Suppressor macrophage (primary cell): ENCODE measurements around the gene FAM76A.
"Not testable (repeated sequence)": the region's sequence is repeated elsewhere in the genome, so short reads cannot be mapped to it uniquely, and the experiment has no call there.

Experiments
- DNase-seq, 4 experiments: peaks; one replicate each; pipeline ENCODE4 v3.0.0-alpha.2; 2020 to 2022

The FAM76A gene

GRCh38 chr1:27779122-27779521 lies 53.4 kb downstream of the FAM76A start:
- DNase-seq = peak in 2 of 4 experiments; percentile 40 to 45

DNA sequence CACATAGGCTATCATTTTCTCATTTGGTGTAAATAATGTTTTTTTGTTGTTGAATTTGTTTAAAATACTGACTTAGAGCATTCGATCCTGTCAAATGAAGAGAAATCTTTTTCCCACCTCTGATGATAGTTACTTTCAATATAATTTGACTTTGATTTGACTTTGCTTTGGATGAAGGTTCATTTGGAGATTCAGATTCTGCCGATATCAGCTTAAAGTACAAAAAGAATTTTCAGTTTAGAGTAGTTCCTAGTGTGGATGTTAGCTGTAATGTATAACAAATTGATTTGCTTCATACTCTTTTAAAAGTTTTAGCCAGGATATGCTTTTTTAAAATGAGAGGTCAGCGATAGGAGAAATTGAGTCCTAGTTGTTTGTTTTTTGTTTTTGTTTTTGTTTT lies 57.2 kb downstream of the FAM76A start:
- no peak for DNase-seq

DNA sequence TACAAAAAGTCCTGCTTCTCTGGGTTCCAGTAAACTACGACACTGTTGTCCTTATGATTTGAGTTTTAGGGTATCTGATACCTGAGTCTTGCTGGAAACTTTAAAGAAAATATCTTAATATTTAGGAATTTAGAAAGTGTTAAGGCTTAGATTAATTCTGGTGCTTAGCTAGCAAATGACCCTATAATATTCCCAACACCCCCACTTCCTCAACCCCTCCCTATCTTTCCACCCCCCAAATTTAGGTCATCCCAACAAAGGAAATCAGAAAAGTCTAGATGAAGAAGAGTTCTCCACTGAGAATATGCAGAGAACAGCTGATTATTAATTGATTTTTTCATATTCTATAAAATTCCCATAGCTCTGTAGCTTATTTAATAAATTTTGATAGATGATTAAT lies 58.9 kb downstream of the FAM76A start:
- no peak for DNase-seq

DNA sequence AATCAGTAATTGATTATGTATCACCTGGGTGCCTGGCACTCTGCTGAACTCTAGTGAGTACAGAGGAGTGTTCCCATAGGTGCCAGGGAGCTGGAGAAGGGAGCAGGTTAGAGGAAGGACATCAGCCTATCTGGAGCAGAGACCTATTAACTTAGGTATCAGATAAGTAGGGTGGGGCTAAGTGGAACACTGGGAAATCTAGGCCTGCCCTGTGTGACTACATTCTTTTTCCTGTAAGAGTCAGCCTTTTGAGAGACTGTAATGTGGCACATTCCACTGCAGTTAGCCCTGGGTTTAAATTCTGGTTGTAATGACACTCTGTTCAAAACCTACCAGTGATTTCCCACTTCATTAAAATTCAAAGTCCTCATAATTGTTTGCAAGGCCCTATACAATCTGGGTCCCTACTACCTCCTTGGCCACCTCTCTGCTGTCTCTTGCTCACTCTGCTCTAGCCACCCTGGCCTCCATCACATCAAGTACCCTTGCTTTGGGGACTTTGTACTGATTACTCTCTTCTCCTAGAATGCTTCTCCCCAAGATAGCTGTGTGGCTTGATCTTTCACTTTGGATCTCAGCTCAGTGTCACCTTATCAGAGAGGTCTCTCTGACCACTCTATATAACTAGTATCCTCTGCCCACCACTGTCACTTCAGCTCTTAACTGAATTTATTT lies 60.2 kb downstream of the FAM76A start:
- no peak for DNase-seq

GRCh38 chr1:27787895-27788294 lies 62.1 kb downstream of the FAM76A start:
- peak in 3 of 4 experiments; percentile 7 to 51 (median 36) for DNase-seq

- peak; percentile 50 to 81 (median 65) for DNase-seq
Observed at GRCh38 chr1:27789540-27790041, 63.8 kb downstream of the FAM76A start.

GRCh38 chr1:27790270-27790669 lies 64.5 kb downstream of the FAM76A start:
- DNase-seq = not testable (repeated sequence)

DNA sequence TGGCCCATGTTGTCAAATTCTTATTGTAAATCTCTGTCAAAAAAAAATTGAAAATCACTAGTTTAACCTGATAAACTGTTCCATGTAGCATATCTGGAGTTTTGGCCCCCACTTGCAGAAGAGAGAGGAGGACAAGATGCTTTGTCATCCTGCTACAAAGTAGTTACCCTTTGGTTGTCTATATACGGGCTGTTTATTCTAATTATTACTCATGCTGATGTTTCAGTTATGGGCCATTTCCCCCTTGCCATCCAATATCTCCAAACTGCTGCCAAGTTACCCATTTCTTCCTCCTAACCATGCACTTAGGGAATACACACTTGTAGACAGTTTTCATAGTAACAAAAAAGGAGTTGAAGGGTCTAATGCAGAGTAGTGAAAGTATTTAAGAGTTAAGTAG lies 69.8 kb downstream of the FAM76A start:
- DNase-seq = no peak

DNA sequence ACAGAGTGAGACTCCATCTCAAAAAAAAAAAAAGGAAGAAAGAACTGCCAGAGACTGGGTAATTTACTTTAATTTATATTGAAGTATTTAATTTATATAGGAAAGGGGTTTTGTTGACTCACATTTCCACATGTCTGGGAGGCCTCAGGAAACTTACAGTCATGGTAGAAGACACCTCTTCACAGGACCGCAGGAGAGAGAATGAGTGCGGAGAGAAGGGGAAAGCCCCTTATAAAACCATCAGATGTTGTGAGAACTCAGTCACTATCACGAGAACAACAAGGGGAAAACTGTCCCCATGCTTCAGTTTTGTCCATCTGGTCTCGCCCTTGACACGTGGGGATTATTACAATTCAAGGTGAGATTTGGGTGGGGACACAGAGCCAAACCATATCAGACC lies 79.0 kb downstream of the FAM76A start:
- no peak for DNase-seq

DNA sequence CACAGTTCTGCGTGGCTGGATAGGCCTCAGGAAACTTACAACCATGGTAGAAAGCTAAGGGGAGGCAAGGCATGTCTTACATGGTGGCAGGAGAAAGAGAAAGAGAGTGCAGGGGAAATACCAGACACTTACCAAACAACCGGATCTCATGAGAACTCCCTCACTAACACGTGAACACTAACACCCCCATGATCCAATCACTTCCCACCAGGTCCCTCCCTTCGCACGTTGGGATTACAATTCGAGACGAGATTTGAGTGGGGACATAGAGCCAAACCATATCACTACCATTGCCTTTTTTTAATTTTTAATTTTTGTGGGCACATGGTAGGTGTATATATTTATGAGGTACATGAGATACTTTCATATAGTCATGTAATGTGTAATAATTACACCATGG lies 81.0 kb downstream of the FAM76A start:
- DNase-seq = no peak

DNA sequence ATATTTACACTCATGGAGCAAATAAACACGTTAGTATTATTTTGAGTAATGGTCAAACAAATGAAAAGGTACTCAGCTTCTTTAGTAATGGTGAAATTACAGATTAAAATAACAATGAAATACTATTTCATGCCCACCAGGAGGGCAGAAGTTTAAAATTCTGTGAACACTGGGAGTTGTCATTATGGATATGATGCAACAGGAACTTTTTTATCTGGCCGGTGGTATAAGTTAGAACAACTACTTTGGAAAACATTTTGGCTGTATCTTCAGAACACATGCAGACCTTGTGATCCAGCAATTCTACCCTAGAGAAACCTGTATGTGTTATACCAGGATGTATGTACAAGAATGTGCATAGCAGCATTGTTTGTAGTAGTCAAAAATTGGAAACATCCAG lies 81.6 kb downstream of the FAM76A start:
- no peak for DNase-seq

GRCh38 chr1:27808131-27808530 lies 82.4 kb downstream of the FAM76A start:
- DNase-seq = not testable (repeated sequence)

DNA sequence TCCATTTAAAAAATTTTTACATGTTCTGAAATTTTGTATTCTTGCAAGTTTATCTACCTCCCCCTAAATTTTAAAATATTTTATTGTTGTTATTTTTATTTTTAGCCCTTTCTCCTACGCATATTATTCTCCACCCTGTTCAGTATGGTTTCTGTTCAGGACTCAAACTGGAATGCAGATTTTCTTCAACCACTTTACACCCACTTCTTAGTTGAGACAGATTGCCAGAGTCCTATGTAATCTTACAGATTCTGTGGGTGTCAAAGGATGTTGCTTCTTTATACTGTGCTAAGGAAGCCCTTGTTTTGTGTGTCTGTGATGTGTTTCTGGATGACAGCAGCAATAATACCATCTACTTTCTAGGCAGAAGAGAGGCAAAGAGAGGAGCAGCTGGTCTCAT lies 84.1 kb downstream of the FAM76A start:
- peak in 1 of 4 experiments; percentile 32 for DNase-seq

- no peak for DNase-seq
Observed at GRCh38 chr1:27811741-27812500, 86.2 kb downstream of the FAM76A start.
